ENCODE results near the gene HSPB8.
"Not testable (repeated sequence)": the region's sequence is repeated elsewhere in the genome, so short reads cannot be mapped to it uniquely, and the experiment has no call there.

The HSPB8 gene

GRCh38 chr12:119201789-119202543 lies 23.2 kb downstream of the HSPB8 start:
- no peak for FAIRE-seq
- no peak for DNase-seq (ENCODE audit: insufficient read length, low spot score)
- TF ChIP-seq SPI1 (IDR thresholded peaks at IDR 0.05; ENCODE audit: low read depth, low read length) = no peak
- TF ChIP-seq POLR2AphosphoS5 (IDR thresholded peaks at IDR 0.05; ENCODE audit: low read depth, low read length) = no peak
- no peak for TF ChIP-seq PAX5 (IDR thresholded peaks at IDR 0.05; ENCODE audit: insufficient read depth, low read length, severe bottlenecking)
- TF ChIP-seq POU2F2 (IDR thresholded peaks at IDR 0.05; ENCODE audit: low read depth, low read length) = no peak
- no peak for TF ChIP-seq POLR2A (IDR thresholded peaks at IDR 0.05; ENCODE audit: low read depth, low read length)

GRCh38 chr12:119202544-119202943 lies 23.8 kb downstream of the HSPB8 start:
- TF ChIP-seq PAX5 (IDR thresholded peaks at IDR 0.05; ENCODE audit: insufficient read depth, low read length, severe bottlenecking) = no peak
- TF ChIP-seq POLR2AphosphoS5 (IDR thresholded peaks at IDR 0.05; ENCODE audit: low read depth, low read length) = no peak
- TF ChIP-seq TAF1 (IDR thresholded peaks at IDR 0.05; ENCODE audit: low read depth, low read length) = no peak
- TF ChIP-seq POU2F2 (IDR thresholded peaks at IDR 0.05; ENCODE audit: low read depth, low read length) = no peak
- no peak for TF ChIP-seq POLR2A (IDR thresholded peaks at IDR 0.05; ENCODE audit: low read depth, low read length)
- TF ChIP-seq SPI1 (IDR thresholded peaks at IDR 0.05; ENCODE audit: low read depth, low read length) = no peak
- FAIRE-seq (no peak), DNase-seq (ENCODE audit: insufficient read length, low spot score) (no peak)

- DNase-seq (ENCODE audit: insufficient read length, low spot score) (no peak), FAIRE-seq (no peak)
- no peak for TF ChIP-seq POU2F2 (IDR thresholded peaks at IDR 0.05; ENCODE audit: low read depth, low read length)
- TF ChIP-seq PAX5 (IDR thresholded peaks at IDR 0.05; ENCODE audit: insufficient read depth, low read length, severe bottlenecking) = no peak
- TF ChIP-seq POLR2A (IDR thresholded peaks at IDR 0.05; ENCODE audit: low read depth, low read length) = no peak
- no peak for TF ChIP-seq POLR2AphosphoS5 (IDR thresholded peaks at IDR 0.05; ENCODE audit: low read depth, low read length)
- TF ChIP-seq SPI1 (IDR thresholded peaks at IDR 0.05; ENCODE audit: low read depth, low read length) = no peak
- no peak for TF ChIP-seq TAF1 (IDR thresholded peaks at IDR 0.05; ENCODE audit: low read depth, low read length)
Observed at GRCh38 chr12:119204131-119204530, 25.4 kb downstream of the HSPB8 start.

- no peak for DNase-seq (ENCODE audit: insufficient read length, low spot score)
- no peak for FAIRE-seq
- TF ChIP-seq POU2F2 (IDR thresholded peaks at IDR 0.05; ENCODE audit: low read depth, low read length) (no peak), POLR2A (IDR thresholded peaks at IDR 0.05; ENCODE audit: low read depth, low read length) (no peak), POLR2AphosphoS5 (IDR thresholded peaks at IDR 0.05; ENCODE audit: low read depth, low read length) (no peak), SPI1 (IDR thresholded peaks at IDR 0.05; ENCODE audit: low read depth, low read length) (no peak), TAF1 (IDR thresholded peaks at IDR 0.05; ENCODE audit: low read depth, low read length) (no peak), PAX5 (IDR thresholded peaks at IDR 0.05; ENCODE audit: insufficient read depth, low read length, severe bottlenecking) (no peak)
Observed at GRCh38 chr12:119204671-119205285, 26.0 kb downstream of the HSPB8 start.

GRCh38 chr12:119206348-119207062 lies 27.8 kb downstream of the HSPB8 start:
- DNase-seq (ENCODE audit: insufficient read length, low spot score) = no peak
- TF ChIP-seq POU2F2 (IDR thresholded peaks at IDR 0.05; ENCODE audit: low read depth, low read length) = no peak
- TF ChIP-seq POLR2AphosphoS5 (IDR thresholded peaks at IDR 0.05; ENCODE audit: low read depth, low read length) = no peak
- TF ChIP-seq SPI1 (IDR thresholded peaks at IDR 0.05; ENCODE audit: low read depth, low read length) = no peak
- no peak for TF ChIP-seq POLR2A (IDR thresholded peaks at IDR 0.05; ENCODE audit: low read depth, low read length)
- TF ChIP-seq TAF1 (IDR thresholded peaks at IDR 0.05; ENCODE audit: low read depth, low read length) = no peak
- no peak for TF ChIP-seq PAX5 (IDR thresholded peaks at IDR 0.05; ENCODE audit: insufficient read depth, low read length, severe bottlenecking)
- no peak for FAIRE-seq

GRCh38 chr12:119207063-119207560 lies 28.4 kb downstream of the HSPB8 start:
- no peak for TF ChIP-seq TAF1 (IDR thresholded peaks at IDR 0.05; ENCODE audit: low read depth, low read length)
- no peak for DNase-seq (ENCODE audit: insufficient read length, low spot score)
- no peak for FAIRE-seq

GRCh38 chr12:119208626-119209061 lies 29.9 kb downstream of the HSPB8 start:
- no peak for DNase-seq (ENCODE audit: insufficient read length, low spot score)
- TF ChIP-seq TAF1 (IDR thresholded peaks at IDR 0.05; ENCODE audit: low read depth, low read length) = no peak
- no peak for TF ChIP-seq POU2F2 (IDR thresholded peaks at IDR 0.05; ENCODE audit: low read depth, low read length)
- TF ChIP-seq POLR2AphosphoS5 (IDR thresholded peaks at IDR 0.05; ENCODE audit: low read depth, low read length) = no peak
- no peak for TF ChIP-seq PAX5 (IDR thresholded peaks at IDR 0.05; ENCODE audit: insufficient read depth, low read length, severe bottlenecking)
- TF ChIP-seq POLR2A (IDR thresholded peaks at IDR 0.05; ENCODE audit: low read depth, low read length) = no peak
- TF ChIP-seq SPI1 (IDR thresholded peaks at IDR 0.05; ENCODE audit: low read depth, low read length) = no peak
- FAIRE-seq = no peak

- no peak for TF ChIP-seq POLR2A (IDR thresholded peaks at IDR 0.05; ENCODE audit: low read depth, low read length)
- DNase-seq (ENCODE audit: insufficient read length, low spot score) (no peak), FAIRE-seq (no peak)
Observed at GRCh38 chr12:119211884-119212283, 33.2 kb downstream of the HSPB8 start.

- DNase-seq (ENCODE audit: insufficient read length, low spot score) = no peak
- no peak for FAIRE-seq
- TF ChIP-seq PAX5 (IDR thresholded peaks at IDR 0.05; ENCODE audit: insufficient read depth, low read length, severe bottlenecking) (no peak), POLR2AphosphoS5 (IDR thresholded peaks at IDR 0.05; ENCODE audit: low read depth, low read length) (no peak), POLR2A (IDR thresholded peaks at IDR 0.05; ENCODE audit: low read depth, low read length) (no peak), SPI1 (IDR thresholded peaks at IDR 0.05; ENCODE audit: low read depth, low read length) (no peak), POU2F2 (IDR thresholded peaks at IDR 0.05; ENCODE audit: low read depth, low read length) (no peak), TAF1 (IDR thresholded peaks at IDR 0.05; ENCODE audit: low read depth, low read length) (no peak)
Observed at GRCh38 chr12:119216084-119216483, 37.4 kb downstream of the HSPB8 start.

GRCh38 chr12:119218875-119219274 lies 40.1 kb downstream of the HSPB8 start:
- FAIRE-seq; DNase-seq (ENCODE audit: insufficient read length, low spot score): not testable (repeated sequence)
